HG02852 (cell line): Measurements from ENCODE around the gene ITPR2.

ENCODE experiments used
- ATAC-seq: cut with Tn5 transposase; IDR thresholded peaks from one replicate; pipeline ENCODE4 v1.9.1; 2021; ENCODE audit warnings: mild to moderate bottlenecking, moderate library complexity; ENCODE audit not compliant: unreplicated experiment

ITPR2 gene

GRCh38 chr12:26825459-26826016, 7.5 kb downstream of the ITPR2 start:
- no peak for ATAC-seq

GRCh38 chr12:26823390-26823789, 9.6 kb downstream of the ITPR2 start:
- ATAC-seq: no peak

GRCh38 chr12:26822026-26822425, 11.0 kb downstream of the ITPR2 start:
- ATAC-seq: no peak

GRCh38 chr12:26821212-26821701, 11.7 kb downstream of the ITPR2 start:
- no peak for ATAC-seq

- no peak for ATAC-seq
These were observed 14.4 kb downstream of the ITPR2 start for GRCh38 chr12:26818636-26819035.

GRCh38 chr12:26818201-26818600, 14.8 kb downstream of the ITPR2 start:
- ATAC-seq: no peak

- peak; percentile 97 for ATAC-seq
These were observed 15.8 kb downstream of the ITPR2 start for GRCh38 chr12:26817183-26817591.

- ATAC-seq: no peak
These were observed 19.2 kb downstream of the ITPR2 start for GRCh38 chr12:26813812-26814211.

- ATAC-seq: no peak
These were observed 22.7 kb downstream of the ITPR2 start for GRCh38 chr12:26810330-26810729.

- no peak for ATAC-seq
These were observed 23.2 kb downstream of the ITPR2 start for GRCh38 chr12:26809611-26810285.

GRCh38 chr12:26808766-26809476, 24.1 kb downstream of the ITPR2 start:
- ATAC-seq: peak; percentile 73

- no peak for ATAC-seq
These were observed 25.7 kb downstream of the ITPR2 start for GRCh38 chr12:26807292-26807691.

- no peak for ATAC-seq
These were observed 26.4 kb downstream of the ITPR2 start for GRCh38 chr12:26806556-26806955.

- no peak for ATAC-seq
These were observed 27.5 kb downstream of the ITPR2 start for GRCh38 chr12:26805401-26805971.

- no peak for ATAC-seq
These were observed 29.4 kb downstream of the ITPR2 start for GRCh38 chr12:26803552-26803951.

- no peak for ATAC-seq
These were observed 31.5 kb downstream of the ITPR2 start for GRCh38 chr12:26801486-26801885.

GRCh38 chr12:26800858-26801257, 32.1 kb downstream of the ITPR2 start:
- no peak for ATAC-seq

GRCh38 chr12:26800347-26800746, 32.6 kb downstream of the ITPR2 start:
- no peak for ATAC-seq

- no peak for ATAC-seq
These were observed 33.3 kb downstream of the ITPR2 start for GRCh38 chr12:26799741-26800140.

GRCh38 chr12:26798640-26799039, 34.4 kb downstream of the ITPR2 start:
- ATAC-seq: no peak

GRCh38 chr12:26798023-26798422, 35.0 kb downstream of the ITPR2 start:
- no peak for ATAC-seq

- ATAC-seq: no peak
These were observed 37.1 kb downstream of the ITPR2 start for GRCh38 chr12:26795910-26796309.
